Thyroid gland (tissue), 4 donors: ENCODE measurements around the gene AK9. TPM values are rescaled to one million over a fixed set of nuclear protein-coding genes. Genes with fewer than 3 reads are reported as not detected.
"Not testable (repeated sequence)": the region's sequence is repeated elsewhere in the genome, so short reads cannot be mapped to it uniquely, and the experiment has no call there.

Experiments used
- DNase-seq, 2 donors: peaks; one replicate each; pipeline ENCODE4 v3.0.0-alpha.2; 2019
- H3K27ac ChIP-seq, 3 donors: fragments of 200-600 bp; sonication (generic); 1 replicate in 2 of 3; 2 replicates in 1 of 3; pipeline ENCODE4 v1.5.1; 2016 to 2019; ENCODE audit warnings: mild to moderate bottlenecking in 1 of 3, moderate library complexity in 1 of 3
- H3K27me3 ChIP-seq: fragments of 200-600 bp; sonication (generic); one replicate; pipeline ENCODE4 v1.5.1; 2019
- H3K36me3 ChIP-seq, 2 donors: fragments of 200-600 bp; sonication (generic); one replicate each; pipeline ENCODE4 v1.5.1; 2016 to 2019
- H3K4me1 ChIP-seq, 2 donors: fragments of 200-600 bp; sonication (generic); one replicate each; pipeline ENCODE4 v1.5.1; 2017 to 2019
- H3K4me3 ChIP-seq, 3 donors: fragments of 200-600 bp; sonication (generic); replicated peaks in 1 of 3; 1 replicate in 2 of 3; 2 replicates in 1 of 3; pipeline ENCODE4 v1.5.1; 2016; ENCODE audit warnings: mild to moderate bottlenecking in 1 of 3
- H3K9me3 ChIP-seq: fragments of 200-600 bp; sonication (generic); one replicate; pipeline ENCODE4 v1.5.1; 2017
- POLR2A ChIP-seq, 2 donors: fragments of 450-650 bp; IDR thresholded peaks; one replicate each; pipeline ENCODE4 v1.6.1; 2017; ENCODE audit warnings: antibody characterized with exemption in 2 of 2, mild to moderate bottlenecking in 2 of 2, moderate library complexity in 1 of 2
- WGBS, 2 donors: methylation state at CpG; one replicate each; pipeline ENCODE4 v1.1.5; 2017; 5-methylcytosine and 5-hydroxymethylcytosine counted together
- intact Hi-C: fragments of 100-400 bp; cut with DNase I; formaldehyde crosslinking; loops from one replicate; pipeline ENCODE4 v1.15.1; 2023
- total RNA-seq, 4 donors: library from RNA; depleted of rRNA; stranded (reverse); fragments of >200 nt; gene quantifications; one replicate each; pipeline ENCODE4 v1.2.3, GENCODE V29; 2016
- TF ChIP-seq, protein P1 (sequence below), 6 experiments: fragments of 200-600 bp in 3 of 6; fragments of 450-650 bp in 3 of 6; sonication (generic) in 3 of 6; IDR thresholded peaks; one replicate each; pipeline ENCODE4 v1.5.1; 2016 to 2019; ENCODE audit warnings: antibody characterized with exemption in 6 of 6, mild to moderate bottlenecking in 2 of 6, inconsistent platforms in 1 of 6, moderate library complexity in 1 of 6

AK9 gene
- total RNA-seq, 4 donors from 2014 or later = 12.5 to 42.6 (median 15.3) TPM

DNA sequence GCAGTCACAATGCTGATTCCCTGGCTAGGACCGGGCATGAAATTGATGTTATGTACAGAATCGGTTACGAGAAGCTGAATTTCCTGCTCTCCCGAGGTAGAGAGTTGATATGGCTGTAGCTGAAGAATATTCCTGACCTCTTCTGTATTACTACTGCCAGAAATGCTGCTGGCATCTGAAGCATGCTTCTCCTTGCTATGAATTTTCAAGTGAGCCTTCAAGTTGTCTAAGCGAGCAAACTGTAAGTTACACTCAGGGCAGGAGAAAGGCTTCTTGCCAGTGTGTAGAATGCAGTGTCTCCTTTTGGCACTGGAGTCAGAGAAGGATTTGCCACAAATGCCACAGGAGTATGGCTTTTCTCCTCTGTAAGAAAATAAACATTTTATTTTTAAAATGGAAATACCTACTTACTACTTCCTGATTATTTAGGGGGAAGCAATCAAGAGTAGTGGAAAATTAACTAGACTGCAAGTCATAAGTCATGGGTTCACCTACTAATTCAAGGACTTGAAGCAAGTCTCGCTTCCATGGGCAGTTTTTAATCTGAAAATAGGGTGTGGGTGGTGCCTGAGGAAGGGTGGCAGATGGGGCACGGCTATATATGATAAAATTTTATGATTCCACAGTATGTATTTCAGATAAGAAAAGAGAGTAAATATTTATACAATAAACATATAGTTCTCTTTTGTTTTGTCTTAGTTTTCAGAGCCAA lies 224.6 kb downstream of the AK9 start:
- DNase-seq = peak; percentile 38 to 56
- Histone ChIP-seq H3K36me3 (peaks cover 0 to 16% of the 10 kb centered on the region in 2 donors), H3K27ac (peak overlapping the region; percentile 71 to 88 (median 84)), H3K27me3 (no peaks in the 10 kb centered on the region), H3K4me1 (peaks cover 5 to 17% of the 10 kb centered on the region in 2 donors), H3K4me3 (no peak overlapping the region), H3K9me3 (no peaks in the 10 kb centered on the region)
- TF ChIP-seq, protein P1, sequence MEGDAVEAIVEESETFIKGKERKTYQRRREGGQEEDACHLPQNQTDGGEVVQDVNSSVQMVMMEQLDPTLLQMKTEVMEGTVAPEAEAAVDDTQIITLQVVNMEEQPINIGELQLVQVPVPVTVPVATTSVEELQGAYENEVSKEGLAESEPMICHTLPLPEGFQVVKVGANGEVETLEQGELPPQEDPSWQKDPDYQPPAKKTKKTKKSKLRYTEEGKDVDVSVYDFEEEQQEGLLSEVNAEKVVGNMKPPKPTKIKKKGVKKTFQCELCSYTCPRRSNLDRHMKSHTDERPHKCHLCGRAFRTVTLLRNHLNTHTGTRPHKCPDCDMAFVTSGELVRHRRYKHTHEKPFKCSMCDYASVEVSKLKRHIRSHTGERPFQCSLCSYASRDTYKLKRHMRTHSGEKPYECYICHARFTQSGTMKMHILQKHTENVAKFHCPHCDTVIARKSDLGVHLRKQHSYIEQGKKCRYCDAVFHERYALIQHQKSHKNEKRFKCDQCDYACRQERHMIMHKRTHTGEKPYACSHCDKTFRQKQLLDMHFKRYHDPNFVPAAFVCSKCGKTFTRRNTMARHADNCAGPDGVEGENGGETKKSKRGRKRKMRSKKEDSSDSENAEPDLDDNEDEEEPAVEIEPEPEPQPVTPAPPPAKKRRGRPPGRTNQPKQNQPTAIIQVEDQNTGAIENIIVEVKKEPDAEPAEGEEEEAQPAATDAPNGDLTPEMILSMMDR (IDR thresholded peaks at IDR 0.05) = no peak
- no peak for TF ChIP-seq POLR2A (IDR thresholded peaks at IDR 0.05)
- WGBS, 2 donors = 52 to 67% methylated on average over 7 of the region's 7 CpGs
- intact Hi-C loops = no loop called here

DNA sequence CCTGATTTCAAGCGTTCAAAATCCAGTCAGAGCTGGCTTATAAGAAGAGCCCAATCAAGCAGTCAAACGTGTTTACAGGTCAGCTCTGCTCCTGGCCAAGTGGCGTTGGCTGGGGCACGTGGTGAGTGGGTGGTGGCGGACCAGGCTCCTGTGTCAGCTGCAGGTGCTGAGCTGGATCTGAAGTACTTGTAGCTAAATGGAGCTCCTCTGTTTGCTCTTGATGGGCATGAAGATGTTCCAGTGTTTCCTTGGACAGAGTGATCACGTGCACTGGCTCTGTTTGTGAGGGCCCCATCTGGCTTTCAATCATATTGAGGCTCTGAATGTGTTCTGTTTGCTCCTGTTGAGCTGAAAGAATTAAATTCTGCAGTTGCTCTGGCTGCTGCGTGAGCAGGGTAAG lies 225.2 kb downstream of the AK9 start:
- Histone ChIP-seq H3K36me3 (peaks cover 0 to 10% of the 10 kb centered on the region in 2 donors), H3K27me3 (no peaks in the 10 kb centered on the region), H3K27ac (peak overlapping the region; percentile 71 to 88 (median 84)), H3K4me3 (no peak overlapping the region), H3K9me3 (no peaks in the 10 kb centered on the region), H3K4me1 (peaks cover 9 to 19% of the 10 kb centered on the region in 2 donors)
- peak; percentile 96 to 97 for DNase-seq
- intact Hi-C loops = no loop called here
- TF ChIP-seq POLR2A (IDR thresholded peaks at IDR 0.05) = no peak
- TF ChIP-seq, protein P1 (IDR thresholded peaks at IDR 0.05) = no peak
- WGBS, 2 donors = 42 to 75% methylated on average over 4 to 7 of the region's 7 CpGs

DNA sequence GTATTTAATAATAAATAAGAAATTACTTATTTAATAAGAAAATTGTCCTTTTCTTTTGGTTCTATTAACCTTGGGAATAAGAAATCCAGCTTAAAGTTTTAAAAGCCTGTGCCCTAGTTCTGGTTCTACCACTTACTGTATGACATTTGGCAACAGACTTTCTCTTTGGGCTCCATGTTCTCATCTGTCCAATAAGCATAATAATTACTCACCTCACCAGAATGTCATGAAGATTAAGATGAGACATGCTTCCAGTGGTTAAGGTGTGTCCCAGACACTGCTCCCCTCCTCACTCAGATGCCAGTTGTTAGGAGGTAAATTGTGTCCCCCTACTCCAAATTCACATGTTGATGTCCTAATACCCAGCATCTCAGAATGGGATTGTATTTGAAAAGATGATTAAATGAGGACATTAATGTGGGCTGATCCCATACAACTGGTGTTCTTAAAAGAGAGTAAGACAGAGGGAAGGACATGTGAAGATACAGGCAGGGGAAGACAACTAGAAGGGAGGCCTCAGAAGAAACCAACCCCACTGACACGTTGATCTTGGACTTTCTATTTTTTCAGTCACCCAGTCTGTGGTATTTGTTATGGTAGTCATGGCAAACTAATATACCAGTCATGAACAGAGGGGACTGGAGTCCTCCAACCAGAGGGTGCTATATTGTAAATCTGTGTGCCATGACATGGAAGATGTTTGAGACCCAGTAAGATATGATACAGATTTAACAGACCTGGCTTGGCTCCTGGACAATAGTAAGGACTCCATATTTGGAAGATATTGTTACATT lies 229.1 kb downstream of the AK9 start:
- Histone ChIP-seq H3K36me3 (no peaks in the 10 kb centered on the region), H3K27me3 (no peaks in the 10 kb centered on the region), H3K27ac (no peak overlapping the region), H3K4me1 (peaks cover 18 to 39% of the 10 kb centered on the region in 2 donors), H3K9me3 (no peaks in the 10 kb centered on the region), H3K4me3 (no peak overlapping the region)
- TF ChIP-seq POLR2A (IDR thresholded peaks at IDR 0.05) = no peak
- no peak for DNase-seq
- WGBS, 2 donors = 90 to 97% methylated on average over 1 of the region's 1 CpG
- intact Hi-C loops = no loop called here

DNA sequence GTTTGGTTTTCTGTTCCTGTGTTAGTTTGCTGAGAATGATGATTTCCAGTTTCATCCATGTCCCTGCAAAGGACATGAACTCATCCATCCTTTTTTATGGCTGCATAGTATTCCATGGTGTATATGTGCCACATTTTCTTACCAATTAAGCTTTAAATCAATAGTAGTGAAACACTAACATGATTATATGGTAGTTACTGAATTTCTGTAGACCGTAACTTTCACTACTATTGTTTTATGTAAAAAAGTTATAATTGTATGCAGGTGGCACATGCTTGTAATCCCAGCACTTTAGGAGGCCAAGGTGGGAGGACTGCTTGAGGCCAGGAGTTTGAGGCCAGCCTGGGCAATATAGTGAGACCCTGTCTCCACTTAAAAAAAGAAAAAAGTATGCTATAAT lies 229.8 kb downstream of the AK9 start:
- intact Hi-C loops, DNase-seq, H3K9me3 ChIP-seq, H3K27me3 ChIP-seq, H3K4me3 ChIP-seq, H3K36me3 ChIP-seq: not testable (repeated sequence)
- WGBS, 2 donors = 96 to 98% methylated on average over 1 of the region's 1 CpG
- Histone ChIP-seq H3K27ac (peak overlapping the region; percentile 67 to 78 (median 75)), H3K4me1 (peaks cover 25 to 41% of the 10 kb centered on the region in 2 donors)

DNA sequence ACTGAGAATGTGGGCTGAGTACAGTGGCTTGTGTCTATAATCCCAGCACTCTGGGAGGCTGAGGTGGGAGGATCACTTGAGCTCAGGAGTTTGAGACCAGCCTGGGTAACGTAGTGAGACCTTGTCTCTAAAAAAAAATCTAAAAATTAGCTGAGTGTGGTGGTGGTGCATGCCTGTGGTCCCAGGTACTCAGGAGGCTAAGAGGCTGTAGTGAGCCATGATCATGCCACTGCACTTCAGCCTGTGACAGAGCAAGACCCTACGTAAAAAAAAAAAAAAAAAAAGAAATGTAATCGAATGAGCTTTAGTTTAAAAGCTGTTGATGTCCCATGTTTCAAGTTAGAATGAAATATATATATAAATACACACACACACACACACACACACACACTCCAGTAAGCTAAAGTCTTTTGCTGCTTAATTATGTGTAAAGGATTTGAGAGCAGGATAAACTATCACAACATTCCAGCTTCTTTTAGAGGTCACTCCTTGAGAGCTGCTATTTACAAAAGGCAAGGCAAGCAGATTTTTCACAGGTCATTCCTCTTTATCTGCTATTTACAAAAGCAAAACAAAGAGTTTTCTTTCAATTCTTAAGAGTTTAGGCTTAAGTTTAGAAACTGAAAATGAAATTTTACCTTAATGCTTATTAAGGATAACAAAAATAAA lies 230.7 kb downstream of the AK9 start:
- Histone ChIP-seq H3K27me3 (no peaks in the 10 kb centered on the region), H3K4me3 (no peak overlapping the region), H3K27ac (peak overlapping the region; percentile 67 to 78 (median 75)), H3K4me1 (peaks cover 24 to 35% of the 10 kb centered on the region in 2 donors), H3K9me3 (no peaks in the 10 kb centered on the region), H3K36me3 (no peaks in the 10 kb centered on the region)
- TF ChIP-seq, protein P1 (IDR thresholded peaks at IDR 0.05) = no peak
- TF ChIP-seq POLR2A (IDR thresholded peaks at IDR 0.05) = no peak
- intact Hi-C loops = no loop called here
- WGBS, 2 donors = 54 to 72% methylated on average over 3 of the region's 3 CpGs
- peak; percentile 63 to 69 for DNase-seq
